ENCODE data around the gene WDR33. TPM values are rescaled to one million over a fixed set of nuclear protein-coding genes. Genes with fewer than 3 reads are reported as not detected.

WDR33 gene
- total RNA-seq, 4 donors from 2014 or later: 54.4 to 95.8 (median 67.5) TPM

DNA sequence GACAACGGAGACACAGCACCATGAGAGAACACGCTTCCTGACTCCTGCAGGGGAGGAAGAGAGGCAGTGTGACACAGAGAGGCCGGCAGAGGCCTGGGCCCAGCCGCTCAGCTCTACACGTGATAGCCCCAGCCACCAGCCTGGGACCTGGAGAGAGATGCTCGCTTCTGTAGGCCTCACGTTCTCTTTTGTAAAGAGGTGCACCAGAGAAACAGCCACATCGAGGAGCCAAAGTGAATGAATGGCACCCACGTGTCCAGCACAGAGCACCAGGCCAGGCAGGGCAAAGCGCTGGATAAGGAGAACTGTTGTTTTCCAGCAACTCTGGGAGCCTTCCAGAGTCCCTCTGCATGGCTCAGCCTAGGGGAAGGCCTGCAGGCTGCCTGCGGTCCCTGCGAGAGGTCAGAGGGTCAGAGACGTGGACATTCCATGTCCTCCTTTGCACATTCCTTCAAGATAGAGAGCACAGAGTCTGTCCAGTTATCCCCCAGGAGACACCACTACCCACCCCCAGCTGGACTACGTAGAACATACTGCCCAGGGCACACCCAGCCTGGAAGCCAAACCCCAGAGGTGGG is 149.8 kb downstream of the WDR33 start:
- H3K4me3 ChIP-seq (replicated peaks in 1 of 3): no peak overlapping the region
- no peaks in the 10 kb centered on the region for H3K36me3 ChIP-seq
- TF ChIP-seq, protein P1, sequence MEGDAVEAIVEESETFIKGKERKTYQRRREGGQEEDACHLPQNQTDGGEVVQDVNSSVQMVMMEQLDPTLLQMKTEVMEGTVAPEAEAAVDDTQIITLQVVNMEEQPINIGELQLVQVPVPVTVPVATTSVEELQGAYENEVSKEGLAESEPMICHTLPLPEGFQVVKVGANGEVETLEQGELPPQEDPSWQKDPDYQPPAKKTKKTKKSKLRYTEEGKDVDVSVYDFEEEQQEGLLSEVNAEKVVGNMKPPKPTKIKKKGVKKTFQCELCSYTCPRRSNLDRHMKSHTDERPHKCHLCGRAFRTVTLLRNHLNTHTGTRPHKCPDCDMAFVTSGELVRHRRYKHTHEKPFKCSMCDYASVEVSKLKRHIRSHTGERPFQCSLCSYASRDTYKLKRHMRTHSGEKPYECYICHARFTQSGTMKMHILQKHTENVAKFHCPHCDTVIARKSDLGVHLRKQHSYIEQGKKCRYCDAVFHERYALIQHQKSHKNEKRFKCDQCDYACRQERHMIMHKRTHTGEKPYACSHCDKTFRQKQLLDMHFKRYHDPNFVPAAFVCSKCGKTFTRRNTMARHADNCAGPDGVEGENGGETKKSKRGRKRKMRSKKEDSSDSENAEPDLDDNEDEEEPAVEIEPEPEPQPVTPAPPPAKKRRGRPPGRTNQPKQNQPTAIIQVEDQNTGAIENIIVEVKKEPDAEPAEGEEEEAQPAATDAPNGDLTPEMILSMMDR (IDR thresholded peaks at IDR 0.05): no peak
- TF ChIP-seq POLR2A (IDR thresholded peaks at IDR 0.05): no peak
- H3K4me1 ChIP-seq: peaks cover 0 to 55% of the 10 kb centered on the region in 2 donors
- H3K27ac ChIP-seq: peak overlapping the region in 1 of 3 donors; percentile 36
- WGBS, 2 donors: 78 to 89% methylated on average over 8 to 12 of the region's 14 CpGs
- H3K9me3 ChIP-seq: no peaks in the 10 kb centered on the region
- no peaks in the 10 kb centered on the region for H3K27me3 ChIP-seq
- no peak for DNase-seq
- intact Hi-C loops (cut with DNase I): no loop called here

DNA sequence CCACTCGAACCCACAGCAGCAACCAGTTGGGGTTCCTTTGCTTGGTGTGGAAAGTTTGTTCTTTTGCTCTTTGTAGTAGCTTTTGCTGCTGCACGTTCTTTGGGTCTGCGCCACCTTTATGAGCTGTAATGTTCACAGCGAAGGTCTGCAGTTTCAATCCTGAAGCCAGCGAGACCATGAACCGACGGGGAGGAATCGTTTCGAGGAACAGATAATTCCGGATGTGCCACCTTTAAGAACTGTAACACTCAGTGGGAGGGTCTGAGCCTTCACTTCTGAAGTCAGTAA is 150.7 kb downstream of the WDR33 start:
- Histone ChIP-seq H3K4me3 (replicated peaks in 1 of 3) (no peak overlapping the region), H3K36me3 (no peaks in the 10 kb centered on the region), H3K27ac (peak overlapping the region in 1 of 3 donors; percentile 46), H3K9me3 (no peaks in the 10 kb centered on the region), H3K4me1 (peaks cover 0 to 55% of the 10 kb centered on the region in 2 donors), H3K27me3 (no peaks in the 10 kb centered on the region)
- no peak for DNase-seq
- TF ChIP-seq, protein P1 (IDR thresholded peaks at IDR 0.05): no peak
- TF ChIP-seq POLR2A (IDR thresholded peaks at IDR 0.05): no peak
- 91 to 93% methylated on average over 10 of the region's 10 CpGs for WGBS, 2 donors
- intact Hi-C loops (cut with DNase I): no loop called here

DNA sequence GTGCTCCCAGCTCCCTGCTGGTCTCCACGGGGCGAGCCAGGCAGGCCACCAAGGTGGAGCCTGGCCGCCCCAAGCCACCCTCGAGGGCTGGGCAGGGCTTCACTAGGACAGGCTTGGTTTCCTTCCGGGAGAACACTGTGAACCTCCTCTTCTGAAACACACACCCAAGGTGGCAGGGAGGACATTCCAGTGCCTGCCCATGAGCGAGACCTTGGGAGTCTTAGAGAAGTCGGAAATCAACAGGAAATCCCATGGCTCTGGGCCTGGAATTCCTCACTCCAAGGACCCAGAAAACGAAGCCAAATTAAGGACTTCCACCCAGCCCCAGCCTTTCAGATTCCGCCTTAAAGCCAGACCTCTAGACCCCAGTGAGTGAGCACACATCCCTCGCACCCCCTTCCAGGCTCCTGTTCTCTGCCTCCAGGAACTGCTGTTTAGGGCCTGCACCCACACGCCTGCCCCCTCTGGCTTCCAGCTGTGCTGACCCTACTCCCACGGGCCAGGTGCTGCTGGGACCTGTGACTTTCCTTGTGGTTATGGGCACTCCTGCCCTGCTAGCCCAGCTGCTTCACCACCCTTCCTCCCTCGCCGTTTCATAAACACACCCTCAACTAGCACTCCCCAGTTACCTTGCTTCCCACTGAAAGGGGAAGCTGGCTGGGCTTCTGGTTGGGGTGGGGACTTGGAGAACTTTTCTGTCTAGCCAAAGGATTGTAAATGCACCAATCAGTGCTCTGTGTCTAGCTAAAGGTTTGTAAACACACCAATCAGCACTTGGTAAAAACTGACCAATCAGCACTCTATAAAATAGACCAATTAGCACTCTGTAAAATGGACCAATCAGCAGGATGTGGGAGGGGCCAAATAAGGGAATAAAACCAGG is 151.3 kb downstream of the WDR33 start:
- DNase-seq: no peak
- Histone ChIP-seq H3K27ac (peak overlapping the region; percentile 19 to 61 (median 46)), H3K27me3 (no peaks in the 10 kb centered on the region), H3K36me3 (no peaks in the 10 kb centered on the region), H3K9me3 (no peaks in the 10 kb centered on the region), H3K4me3 (replicated peaks in 1 of 3) (no peak overlapping the region), H3K4me1 (peaks cover 0 to 55% of the 10 kb centered on the region in 2 donors)
- intact Hi-C loops (cut with DNase I): no loop called here
- 73 to 79% methylated on average over 9 to 14 of the region's 14 CpGs for WGBS, 2 donors
- TF ChIP-seq, protein P1 (IDR thresholded peaks at IDR 0.05): no peak
- TF ChIP-seq POLR2A (IDR thresholded peaks at IDR 0.05): no peak

DNA sequence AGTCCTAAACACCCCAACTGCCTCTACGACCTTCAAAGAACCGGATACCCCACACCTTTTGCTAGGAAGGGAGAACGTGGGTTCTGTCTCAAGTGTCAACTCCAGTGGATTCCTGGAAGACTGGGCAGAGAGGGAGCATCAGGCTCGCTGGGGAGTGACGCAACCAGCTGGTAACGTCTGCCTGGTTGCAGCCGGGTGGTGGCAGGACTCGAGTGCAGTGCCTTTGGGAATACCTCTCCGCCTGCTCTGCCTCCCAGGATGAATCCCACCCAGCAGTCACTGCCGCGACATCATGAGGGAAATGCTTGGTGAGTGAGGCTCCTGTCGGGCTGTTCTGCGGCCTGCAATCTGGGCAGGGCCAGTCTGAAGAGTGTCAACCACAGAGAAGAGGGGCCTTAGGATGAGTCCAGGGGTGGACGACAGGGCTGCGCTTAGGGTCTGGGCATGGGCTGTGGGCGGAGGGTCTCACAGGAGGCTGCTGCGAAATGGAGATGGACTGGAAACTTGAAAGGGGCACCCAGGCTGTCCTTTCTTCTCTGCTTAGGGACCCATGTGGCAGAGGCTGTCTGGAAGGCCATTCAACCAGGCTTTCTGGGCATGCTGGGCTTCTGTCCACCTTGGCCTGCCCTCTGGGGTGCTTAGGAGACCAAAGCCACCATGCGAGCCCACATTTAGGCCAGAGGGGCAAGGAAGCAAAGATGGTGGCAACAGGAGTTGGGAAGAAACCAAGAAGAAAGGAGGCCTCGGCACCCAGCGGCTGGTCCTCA is 152.1 kb downstream of the WDR33 start:
- DNase-seq: no peak
- Histone ChIP-seq H3K27me3 (no peaks in the 10 kb centered on the region), H3K9me3 (no peaks in the 10 kb centered on the region), H3K27ac (peak overlapping the region in 2 of 3 donors; percentile 1 to 61), H3K36me3 (no peaks in the 10 kb centered on the region), H3K4me1 (peaks cover 0 to 53% of the 10 kb centered on the region in 2 donors), H3K4me3 (replicated peaks in 1 of 3) (no peak overlapping the region)
- 88 to 90% methylated on average over 12 to 18 of the region's 20 CpGs for WGBS, 2 donors
- TF ChIP-seq POLR2A (IDR thresholded peaks at IDR 0.05): no peak
- TF ChIP-seq, protein P1 (IDR thresholded peaks at IDR 0.05): no peak
- intact Hi-C loops (cut with DNase I): no loop called here
